MM.1S (cell line): Measurements from ENCODE around the gene EGFLAM.

Experiments used
- EZH2 ChIP-seq: fragments of 300-600 bp; sonication (generic); optimal IDR thresholded peaks from 2 replicates; pipeline ENCODE3; 2017; ENCODE audit warnings: low read depth, mild to moderate bottlenecking, antibody characterized with exemption, low read length, mixed read lengths
- EZH2phosphoT487 ChIP-seq: fragments of 300-600 bp; sonication (generic); IDR thresholded peaks from 2 replicates; pipeline ENCODE4 v1.6.1; 2018; ENCODE audit warnings: antibody characterized with exemption, low read length
- TF ChIP-seq, protein P1 (sequence below): fragments of 300-600 bp; sonication (generic); IDR thresholded peaks from 2 replicates; pipeline ENCODE4 v1.5.1; 2016; ENCODE audit warnings: antibody characterized with exemption, low read length, mixed read lengths

DNA sequence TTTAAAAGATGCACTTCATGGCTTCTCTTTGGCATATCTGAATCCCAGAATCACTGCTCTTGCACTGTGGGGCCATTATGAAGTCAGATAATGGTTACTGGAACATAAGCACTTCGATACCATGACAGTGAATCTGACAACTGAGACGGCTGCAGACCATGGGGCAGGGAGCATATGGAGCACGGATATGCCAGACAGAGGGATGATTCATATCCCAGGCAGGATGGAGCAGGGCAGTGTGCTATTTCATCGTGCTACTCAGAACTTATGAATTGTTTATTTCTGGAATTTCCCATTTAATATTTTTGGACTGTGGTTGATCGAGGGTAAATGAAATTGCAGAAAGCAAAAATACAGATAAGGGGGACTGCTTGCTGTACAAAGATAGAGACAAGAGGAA lies 145.0 kb downstream of the EGFLAM start:
- TF ChIP-seq, protein P1, sequence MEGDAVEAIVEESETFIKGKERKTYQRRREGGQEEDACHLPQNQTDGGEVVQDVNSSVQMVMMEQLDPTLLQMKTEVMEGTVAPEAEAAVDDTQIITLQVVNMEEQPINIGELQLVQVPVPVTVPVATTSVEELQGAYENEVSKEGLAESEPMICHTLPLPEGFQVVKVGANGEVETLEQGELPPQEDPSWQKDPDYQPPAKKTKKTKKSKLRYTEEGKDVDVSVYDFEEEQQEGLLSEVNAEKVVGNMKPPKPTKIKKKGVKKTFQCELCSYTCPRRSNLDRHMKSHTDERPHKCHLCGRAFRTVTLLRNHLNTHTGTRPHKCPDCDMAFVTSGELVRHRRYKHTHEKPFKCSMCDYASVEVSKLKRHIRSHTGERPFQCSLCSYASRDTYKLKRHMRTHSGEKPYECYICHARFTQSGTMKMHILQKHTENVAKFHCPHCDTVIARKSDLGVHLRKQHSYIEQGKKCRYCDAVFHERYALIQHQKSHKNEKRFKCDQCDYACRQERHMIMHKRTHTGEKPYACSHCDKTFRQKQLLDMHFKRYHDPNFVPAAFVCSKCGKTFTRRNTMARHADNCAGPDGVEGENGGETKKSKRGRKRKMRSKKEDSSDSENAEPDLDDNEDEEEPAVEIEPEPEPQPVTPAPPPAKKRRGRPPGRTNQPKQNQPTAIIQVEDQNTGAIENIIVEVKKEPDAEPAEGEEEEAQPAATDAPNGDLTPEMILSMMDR, result no peak
- TF ChIP-seq EZH2, result no peak
- TF ChIP-seq EZH2phosphoT487, result no peak
